GM12878 (cell line): ENCODE data around the gene ENOX2. TPM values are rescaled to one million over a fixed set of nuclear protein-coding genes. Genes with fewer than 3 reads are reported as not detected.

ENCODE experiments used
- ATAC-seq: fragments of 200-7000 bp; cut with Tn5 transposase; 3 replicates; pipeline ENCODE4 v1.9.1; 2020; ENCODE audit warnings: mild to moderate bottlenecking, moderate library complexity
- BruUV-seq: library from RNA; stranded (reverse); fragments of 400-500 nt; replicated peaks from 2 replicates; lab custom pipeline; 2021; lab: Mats Ljungman, UMichigan
- CTCF ChIA-PET: fragments of 300-600 bp; sonication (Branson Sonifier 250); formaldehyde crosslinking; extraction: SDS; loops from one replicate; lab custom pipeline; 2021; ENCODE audit warnings: inconsistent platforms; lab: Yijun Ruan, JAX
- POLR2A ChIA-PET: fragments of 350-600 bp; formaldehyde crosslinking; extraction: SDS; loops from one replicate; lab custom pipeline; 2021; ENCODE audit warnings: inconsistent platforms; lab: Charles Lee
- RAD21 ChIA-PET: fragments of 300-600 bp; sonication (Branson Sonifier 250); formaldehyde crosslinking; loops from one replicate; lab custom pipeline; 2023; ENCODE audit warnings: antibody characterized with exemption; ENCODE audit not compliant: unreplicated experiment; lab: Charles Lee
- SMC1A ChIA-PET: fragments of 300-600 bp; sonication (Branson Sonifier 250); formaldehyde crosslinking; loops from one replicate; lab custom pipeline; 2023; ENCODE audit not compliant: unreplicated experiment, uncharacterized antibody; lab: Charles Lee
- DNase-seq: peaks from one replicate; pipeline ENCODE4 v3.0.0-alpha.2; 2011; ENCODE audit warnings: low read depth, low spot score
- FAIRE-seq: peaks from 3 replicates; lab custom pipeline; 2011; peaks lifted over from hg19 to GRCh38; lab: Jason Lieb, UNC
- H2AFZ ChIP-seq: 2 replicates; pipeline ENCODE4 v1.6.0; 2011; ENCODE audit warnings: low read depth, low read length, control low read depth; ENCODE audit not compliant: control insufficient read depth
- H3K27ac ChIP-seq: 2 replicates; pipeline ENCODE4 v1.5.1; 2011; ENCODE audit warnings: control low read depth; ENCODE audit not compliant: control insufficient read depth, insufficient read depth
- H3K27me3 ChIP-seq, 2 experiments: replicated peaks in 1 of 2; 2 replicates each; pipeline versions ENCODE4 v1.6.0 to v1.6.1; 2011; ENCODE audit warnings: low read length in 1 of 2; ENCODE audit not compliant: control insufficient read depth in 2 of 2, insufficient read depth in 2 of 2
- H3K36me3 ChIP-seq, 2 experiments: 2 replicates each; pipeline ENCODE4 v1.5.1; 2011; ENCODE audit warnings: low read length in 1 of 2; ENCODE audit not compliant: control insufficient read depth in 2 of 2, insufficient read depth in 2 of 2
- H3K4me1 ChIP-seq: 2 replicates; pipeline ENCODE4 v1.6.1; 2011; ENCODE audit warnings: mild to moderate bottlenecking, low read length, moderate library complexity, mixed read lengths; ENCODE audit not compliant: control insufficient read depth, insufficient read depth
- H3K4me2 ChIP-seq: 2 replicates; pipeline ENCODE4 v1.6.0; 2011; ENCODE audit warnings: control low read depth; ENCODE audit not compliant: control insufficient read depth, insufficient read depth
- H3K4me3 ChIP-seq: fragments of 200-600 bp; sonication (generic); 2 replicates; pipeline ENCODE4 v1.5.1; 2016
- H3K79me2 ChIP-seq: 2 replicates; pipeline ENCODE4 v1.6.0; 2011; ENCODE audit warnings: low read length; ENCODE audit not compliant: control insufficient read depth, insufficient read depth
- H3K9ac ChIP-seq: 2 replicates; pipeline ENCODE4 v1.8.0; 2011; ENCODE audit warnings: low read length, control low read depth, mixed read lengths; ENCODE audit not compliant: control insufficient read depth, insufficient read depth
- H3K9me3 ChIP-seq: replicated peaks from 3 replicates; pipeline ENCODE4 v1.5.1; 2011; ENCODE audit warnings: mild to moderate bottlenecking, low read length; ENCODE audit not compliant: control insufficient read depth, insufficient read depth
- H4K20me1 ChIP-seq: 2 replicates; pipeline ENCODE4 v1.6.0; 2011; ENCODE audit not compliant: control insufficient read depth, insufficient read depth
- BCL3 ChIP-seq: IDR thresholded peaks from 2 replicates; pipeline ENCODE4 v1.6.1; 2011; ENCODE audit warnings: borderline replicate concordance, low read depth, mild to moderate bottlenecking, moderate library complexity, low read length; ENCODE audit not compliant: insufficient read depth, poor library complexity, severe bottlenecking
- EED ChIP-seq: sonication (generic); IDR thresholded peaks from 2 replicates; pipeline ENCODE4 v1.6.1; 2016; ENCODE audit warnings: antibody characterized with exemption, low read depth
- PAX5 ChIP-seq: IDR thresholded peaks from 2 replicates; pipeline ENCODE4 v1.6.1; 2011; ENCODE audit warnings: low read depth, low read length, borderline replicate concordance
- REST ChIP-seq: IDR thresholded peaks from 2 replicates; pipeline ENCODE4 v1.6.1; 2012; ENCODE audit warnings: mild to moderate bottlenecking, low read depth, low read length
- ZBTB33 ChIP-seq: fragments of 450-650 bp; IDR thresholded peaks from 2 replicates; pipeline ENCODE4 v1.6.1; 2017; ENCODE audit warnings: mild to moderate bottlenecking
- ZNF207 ChIP-seq: fragments of 450-650 bp; IDR thresholded peaks from 2 replicates; pipeline ENCODE4 v1.6.1; 2014; ENCODE audit warnings: antibody characterized with exemption, mild to moderate bottlenecking, borderline replicate concordance
- WGBS: methylation state at CpG from one replicate; pipeline ENCODE4 v1.1.6; 2016; ENCODE audit warnings: low lambda C conversion rate; ENCODE audit not compliant: insufficient replicate concordance, insufficient coverage; ENCODE audit errors: missing lambda C conversion rate; 5-methylcytosine and 5-hydroxymethylcytosine counted together
- in situ Hi-C: fragments of 300-500 bp; cut with MboI; formaldehyde crosslinking; loops from 9 replicates; pipeline ENCODE4 v1.14.3; 2018; ENCODE audit warnings: mixed read lengths
- intact Hi-C: fragments of 100-400 bp; cut with micrococcal nuclease; formaldehyde crosslinking; loops from one replicate; pipeline ENCODE4 v1.14.2; 2022; ENCODE audit not compliant: unreplicated experiment
- polyA plus RNA-seq, 11 experiments: library from polyadenylated mRNA; depleted of rRNA in 4 of 11; unstranded in 6 of 11; stranded (reverse) in 5 of 11; fragments of >200 nt; fragmentation: Nextera tagmentation in 4 of 11; fragmentation: Illumina TruSeq in 1 of 11; extraction: Ambion mirVana in 4 of 11; extraction: Trizol in 1 of 11; gene quantifications; 1 replicate in 1 of 11; 2 replicates in 10 of 11; pipeline versions ENCODE4 v1.2.1 to v1.2.3, GENCODE V29; 2011 to 2016; ENCODE audit warnings: inconsistent platforms in 2 of 11, missing spikeins in 2 of 11, low read depth in 1 of 11
- total RNA-seq, 4 experiments: library from RNA; depleted of rRNA in 3 of 4; stranded (reverse); fragments of >200 nt in 3 of 4; fragmentation: Illumina TruSeq in 1 of 4; extraction: Trizol in 1 of 4; gene quantifications; 2 replicates each; pipeline versions ENCODE4 v1.2.1 to v1.2.3, GENCODE V29; 2013 to 2021

ENOX2 gene
- total and polyA plus RNA-seq, 10 of the 15 experiments (the other 5 are each of a cell fraction or from before 2014, with no cell fraction given): 3.2 to 13.0 (median 7.7) TPM

- TF ChIP-seq REST: no peak
- no peak for TF ChIP-seq ZNF207
- no peak for TF ChIP-seq EED
Measured at GRCh38 chrX:130878350-130879341, 24.4 kb downstream of the ENOX2 start (continued).

- Histone ChIP-seq H3K27me3 (no peaks in the 10 kb centered on the region), H3K79me2 (no peaks in the 10 kb centered on the region), H3K9ac (no peak overlapping the region), H4K20me1 (no peaks in the 10 kb centered on the region), H3K27ac (no peak overlapping the region), H3K4me1 (no peaks in the 10 kb centered on the region), H3K4me2 (no peak overlapping the region), H3K9me3 (no peaks in the 10 kb centered on the region; the same call in 2 of the 3 replicates), H3K4me3 (no peak overlapping the region), H3K36me3 (no peaks in the 10 kb centered on the region), H2AFZ (no peak overlapping the region)
- FAIRE-seq: no peak
- DNase-seq: no peak
- ChIA-PET CTCF (no interaction called here), POLR2A (interaction anchor here (0.5 to 0.6 kb wide), 2 partner anchors 22 to 25 kb away, joined by 3 to 4 read pairs; partner anchors contain the start of gene ENOX2), RAD21 (no interaction called here), SMC1A (interaction anchor here (1.0 kb wide), 1 partner anchor 9 kb away, joined by 3 read pairs; no protein-coding TSS in a partner anchor)
- no TSS peak for BruUV-seq
- no peak for ATAC-seq
- TF ChIP-seq ZBTB33: no peak
- TF ChIP-seq PAX5: no peak
- TF ChIP-seq BCL3: no peak
- intact Hi-C loops (no loop called here), in situ Hi-C loops (no loop called here)
- WGBS: 79% methylated on average over 1 of the region's 1 CpG
Measured at GRCh38 chrX:130877892-130878341, 25.1 kb downstream of the ENOX2 start.
